ENCODE data around the gene CDC6. TPM values are rescaled to one million over a fixed set of nuclear protein-coding genes. Genes with fewer than 3 reads are reported as not detected.

Gene CDC6
- total RNA-seq, 1 donor from 2014 or later = 2.3 TPM

DNA sequence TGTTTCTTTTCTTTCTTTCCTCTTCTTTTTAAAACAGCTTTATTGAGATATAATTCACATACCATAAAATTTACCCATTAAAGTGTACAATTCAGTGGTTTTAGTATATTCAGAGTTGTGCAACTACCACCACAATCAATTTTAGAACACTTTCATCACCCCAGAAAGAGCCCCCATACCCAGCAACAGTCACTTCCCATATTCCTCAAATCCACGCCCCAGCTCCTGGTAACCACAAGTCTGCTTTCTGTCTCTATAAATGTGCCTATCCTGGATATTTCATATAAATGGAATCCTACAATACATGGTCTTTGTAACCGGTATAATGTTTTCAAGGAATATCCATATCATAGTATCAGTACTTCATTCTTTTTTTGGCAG lies 40.7 kb downstream of the CDC6 start:
- peak overlapping the region; percentile 96 for H3K27ac ChIP-seq
- H3K9me3 ChIP-seq = no peaks in the 10 kb centered on the region
- intact Hi-C loops (cut with DNase I) = no loop called here
- no peaks in the 10 kb centered on the region for H3K27me3 ChIP-seq (ENCODE audit: low read depth)
- DNase-seq (no peak), ATAC-seq (no peak)
- H3K4me3 ChIP-seq = no peak overlapping the region
- TF ChIP-seq, protein P1, sequence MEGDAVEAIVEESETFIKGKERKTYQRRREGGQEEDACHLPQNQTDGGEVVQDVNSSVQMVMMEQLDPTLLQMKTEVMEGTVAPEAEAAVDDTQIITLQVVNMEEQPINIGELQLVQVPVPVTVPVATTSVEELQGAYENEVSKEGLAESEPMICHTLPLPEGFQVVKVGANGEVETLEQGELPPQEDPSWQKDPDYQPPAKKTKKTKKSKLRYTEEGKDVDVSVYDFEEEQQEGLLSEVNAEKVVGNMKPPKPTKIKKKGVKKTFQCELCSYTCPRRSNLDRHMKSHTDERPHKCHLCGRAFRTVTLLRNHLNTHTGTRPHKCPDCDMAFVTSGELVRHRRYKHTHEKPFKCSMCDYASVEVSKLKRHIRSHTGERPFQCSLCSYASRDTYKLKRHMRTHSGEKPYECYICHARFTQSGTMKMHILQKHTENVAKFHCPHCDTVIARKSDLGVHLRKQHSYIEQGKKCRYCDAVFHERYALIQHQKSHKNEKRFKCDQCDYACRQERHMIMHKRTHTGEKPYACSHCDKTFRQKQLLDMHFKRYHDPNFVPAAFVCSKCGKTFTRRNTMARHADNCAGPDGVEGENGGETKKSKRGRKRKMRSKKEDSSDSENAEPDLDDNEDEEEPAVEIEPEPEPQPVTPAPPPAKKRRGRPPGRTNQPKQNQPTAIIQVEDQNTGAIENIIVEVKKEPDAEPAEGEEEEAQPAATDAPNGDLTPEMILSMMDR (IDR thresholded peaks at IDR 0.05) = no peak
- peaks cover 14% of the 10 kb centered on the region for H3K36me3 ChIP-seq
- peaks cover 100% of the 10 kb centered on the region for H3K4me1 ChIP-seq

DNA sequence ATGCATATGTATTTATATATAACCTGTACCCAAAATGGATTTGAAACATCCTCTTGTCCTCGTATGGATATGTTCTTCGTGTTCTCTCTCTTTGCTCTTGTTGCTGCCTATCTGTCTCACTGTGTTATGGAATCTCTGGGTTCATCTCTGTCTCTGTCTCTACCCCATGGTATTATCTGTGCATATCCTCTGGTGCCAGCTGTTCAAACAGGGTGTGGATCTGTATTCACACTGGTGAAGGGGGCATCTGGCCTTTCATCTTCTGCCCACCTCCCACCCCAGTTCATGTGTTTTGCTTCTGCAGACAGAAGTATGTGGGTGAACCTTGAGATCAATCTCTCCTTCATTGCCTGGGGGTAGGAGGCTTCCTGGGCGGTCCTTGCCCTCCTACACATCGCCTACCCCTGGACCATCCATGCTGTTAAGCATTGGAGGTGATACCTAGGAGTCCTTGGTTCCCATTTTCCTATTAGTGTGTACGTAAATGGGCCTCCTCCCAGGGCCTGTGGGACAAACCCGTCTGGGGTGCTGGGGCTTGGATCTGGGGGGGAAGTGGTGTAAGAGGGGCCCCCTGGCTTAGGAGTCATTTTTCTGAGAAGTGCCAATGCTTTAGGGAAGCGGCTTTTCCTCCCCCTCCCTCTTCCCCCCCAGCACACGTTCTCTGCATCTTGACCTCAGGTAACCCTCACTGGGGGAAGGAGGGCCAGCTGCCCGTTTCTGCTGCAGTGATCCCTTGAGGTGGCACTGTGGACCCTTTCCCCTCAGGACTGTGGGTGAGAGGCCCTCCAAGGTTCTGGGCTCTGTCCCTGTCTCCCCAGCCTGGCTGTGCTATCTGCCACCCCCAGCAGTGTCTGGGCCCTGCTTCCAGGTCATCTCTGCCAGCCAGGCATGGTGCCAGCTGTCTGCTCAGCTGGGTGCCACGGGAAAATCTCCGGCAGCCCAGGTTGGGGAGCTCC lies 42.4 kb downstream of the CDC6 start:
- Histone ChIP-seq H3K27me3 (ENCODE audit: low read depth) (no peaks in the 10 kb centered on the region), H3K9me3 (no peaks in the 10 kb centered on the region), H3K27ac (peak overlapping the region; percentile 96), H3K4me3 (peak overlapping the region; percentile 27), H3K36me3 (peaks cover 14% of the 10 kb centered on the region), H3K4me1 (peaks cover 100% of the 10 kb centered on the region)
- DNase-seq (peak; percentile 76), ATAC-seq (peak; percentile 40 to 55)
- TF ChIP-seq, protein P1 (IDR thresholded peaks at IDR 0.05) = no peak
- intact Hi-C loops (cut with DNase I) = no loop called here

DNA sequence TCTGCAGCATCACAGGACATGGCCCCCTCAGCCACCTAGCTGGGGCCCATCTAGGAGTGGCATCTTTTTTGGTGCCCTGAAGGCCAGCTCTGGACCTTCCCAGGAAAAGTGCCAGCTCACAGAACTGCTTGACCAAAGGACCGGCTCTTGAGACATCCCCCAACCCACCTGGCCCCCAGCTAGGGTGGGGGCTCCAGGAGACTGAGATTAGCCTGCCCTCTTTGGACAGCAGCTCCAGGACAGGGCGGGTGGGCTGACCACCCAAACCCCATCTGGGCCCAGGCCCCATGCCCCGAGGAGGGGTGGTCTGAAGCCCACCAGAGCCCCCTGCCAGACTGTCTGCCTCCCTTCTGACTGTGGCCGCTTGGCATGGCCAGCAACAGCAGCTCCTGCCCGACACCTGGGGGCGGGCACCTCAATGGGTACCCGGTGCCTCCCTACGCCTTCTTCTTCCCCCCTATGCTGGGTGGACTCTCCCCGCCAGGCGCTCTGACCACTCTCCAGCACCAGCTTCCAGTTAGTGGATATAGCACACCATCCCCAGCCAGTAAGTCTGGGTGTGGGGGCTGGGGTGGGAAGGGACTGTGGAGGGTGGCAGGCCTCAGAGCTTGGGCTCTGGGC lies 43.3 kb downstream of the CDC6 start:
- Histone ChIP-seq H3K36me3 (peaks cover 14% of the 10 kb centered on the region), H3K4me3 (peak overlapping the region; percentile 27), H3K27ac (peak overlapping the region; percentile 96), H3K27me3 (ENCODE audit: low read depth) (no peaks in the 10 kb centered on the region), H3K9me3 (no peaks in the 10 kb centered on the region), H3K4me1 (peaks cover 100% of the 10 kb centered on the region)
- intact Hi-C loops (cut with DNase I) = no loop called here
- TF ChIP-seq, protein P1 (IDR thresholded peaks at IDR 0.05) = no peak
- DNase-seq = no peak
- no peak for ATAC-seq

DNA sequence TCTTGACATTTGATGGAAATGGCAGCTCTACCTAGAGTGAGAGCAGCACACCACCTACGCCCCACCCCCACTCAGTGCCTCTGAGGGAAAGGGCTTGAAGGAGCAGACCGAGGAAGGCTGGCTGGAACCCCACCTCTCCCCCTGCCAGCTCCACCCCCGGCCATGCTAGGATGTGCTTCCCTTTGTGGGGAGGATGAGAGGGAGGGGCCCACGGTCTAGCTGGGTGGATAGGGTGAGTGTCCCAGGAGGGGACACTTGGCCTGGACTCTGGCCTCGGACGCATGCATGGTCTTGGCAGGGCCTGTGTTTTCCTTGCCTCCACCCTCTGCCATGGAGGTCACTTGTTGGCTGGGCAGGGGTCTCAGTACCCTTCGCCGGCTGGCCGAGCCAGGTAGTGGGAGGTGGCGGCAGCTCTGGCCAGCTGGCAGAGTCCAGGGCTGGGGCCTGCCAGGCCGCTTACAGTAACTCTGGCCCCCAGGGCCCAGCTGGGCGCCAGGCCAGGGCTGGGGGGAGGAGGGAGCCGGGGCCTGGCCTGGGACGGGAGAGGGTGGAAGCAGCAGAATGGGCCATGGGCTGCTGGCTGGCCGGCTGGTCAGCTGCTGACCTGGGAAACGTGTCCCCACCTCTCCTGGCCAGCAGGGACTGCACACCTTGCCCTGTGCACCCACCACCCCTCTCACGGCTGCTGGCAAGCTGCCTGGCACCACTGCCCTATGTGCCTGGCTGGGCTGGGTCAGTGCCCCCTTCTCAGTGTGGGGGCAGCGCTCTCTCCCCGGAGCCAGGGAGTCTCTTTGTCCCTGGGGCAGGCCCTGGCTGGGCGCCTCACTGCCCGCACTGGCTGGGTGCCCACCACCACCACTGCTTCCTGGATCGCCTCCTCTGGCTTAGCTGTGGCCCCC lies 44.3 kb downstream of the CDC6 start:
- Histone ChIP-seq H3K9me3 (no peaks in the 10 kb centered on the region), H3K36me3 (peaks cover 14% of the 10 kb centered on the region), H3K4me3 (peak overlapping the region; percentile 26), H3K4me1 (peaks cover 100% of the 10 kb centered on the region), H3K27me3 (ENCODE audit: low read depth) (no peaks in the 10 kb centered on the region), H3K27ac (peak overlapping the region; percentile 96)
- TF ChIP-seq, protein P1 (IDR thresholded peaks at IDR 0.05) = no peak
- peak; percentile 81 to 82 for ATAC-seq
- intact Hi-C loops (cut with DNase I) = no loop called here
- peak; percentile 92 for DNase-seq
